A549 (cell line): ENCODE data around the gene LCN15.

ENCODE experiments used
- CEBPB ChIP-seq, 2 experiments: fragments of >200 bp in 1 of 2; sonication (Bioruptor Twin) in 1 of 2; formaldehyde crosslinking in 1 of 2; IDR thresholded peaks; 2 replicates each; pipeline ENCODE4 v1.6.1; 2012 to 2016
- CHD2 ChIP-seq: fragments of 150-350 bp; IDR thresholded peaks from 2 replicates; pipeline ENCODE4 v1.6.1; 2014; ENCODE audit warnings: low read length; ENCODE audit not compliant: partially characterized antibody
- CTCF ChIP-seq: fragments of >200 bp; sonication (Bioruptor Twin); formaldehyde crosslinking; IDR thresholded peaks from 3 replicates; pipeline ENCODE4 v1.5.1; 2016
- EP300 ChIP-seq, 2 experiments: fragments of >200 bp; sonication (Bioruptor Twin); formaldehyde crosslinking; IDR thresholded peaks; 2 replicates in 1 of 2; 3 replicates in 1 of 2; pipeline ENCODE4 v1.6.1; 2016 to 2017
- NFE2L2 ChIP-seq: fragments of 150-350 bp; conservative IDR thresholded peaks from 2 replicates; pipeline ENCODE4 v1.6.1; 2014; ENCODE audit warnings: low read length
- TF ChIP-seq, protein P1 (sequence below): IDR thresholded peaks from 2 replicates; pipeline ENCODE4 v1.6.1; 2012

GRCh38 chr9:136796238-136796774, 32.0 kb upstream of the LCN15 start, which contains the start of gene CCDC183:
- TF ChIP-seq CTCF (no peak), EP300 (IDR thresholded peaks at IDR 0.05) (no peak), NFE2L2 (no peak), CEBPB (IDR thresholded peaks at IDR 0.05) (no peak), CHD2 (no peak)
- TF ChIP-seq, protein P1, sequence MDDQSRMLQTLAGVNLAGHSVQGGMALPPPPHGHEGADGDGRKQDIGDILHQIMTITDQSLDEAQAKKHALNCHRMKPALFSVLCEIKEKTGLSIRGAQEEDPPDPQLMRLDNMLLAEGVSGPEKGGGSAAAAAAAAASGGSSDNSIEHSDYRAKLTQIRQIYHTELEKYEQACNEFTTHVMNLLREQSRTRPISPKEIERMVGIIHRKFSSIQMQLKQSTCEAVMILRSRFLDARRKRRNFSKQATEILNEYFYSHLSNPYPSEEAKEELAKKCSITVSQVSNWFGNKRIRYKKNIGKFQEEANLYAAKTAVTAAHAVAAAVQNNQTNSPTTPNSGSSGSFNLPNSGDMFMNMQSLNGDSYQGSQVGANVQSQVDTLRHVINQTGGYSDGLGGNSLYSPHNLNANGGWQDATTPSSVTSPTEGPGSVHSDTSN = no peak
